Parathyroid adenoma (tissue), 2 donors: ENCODE measurements around the gene PIGS.

ENCODE experiments used
- H2AFZ ChIP-seq: fragments of 300-600 bp; sonication (generic); one replicate; pipeline ENCODE4 v1.7.0; 2017; ENCODE audit warnings: antibody characterized with exemption, mild to moderate bottlenecking
- H3K27ac ChIP-seq: fragments of 300-600 bp; sonication (generic); one replicate; pipeline ENCODE4 v1.7.0; 2017
- H3K27me3 ChIP-seq: fragments of 300-600 bp; sonication (generic); one replicate; pipeline ENCODE4 v1.7.0; 2017; ENCODE audit warnings: low read length; ENCODE audit not compliant: control insufficient read depth, insufficient read depth
- H3K36me3 ChIP-seq: fragments of 300-600 bp; sonication (generic); one replicate; pipeline ENCODE4 v1.7.0; 2017; ENCODE audit warnings: low read length; ENCODE audit not compliant: control insufficient read depth, insufficient read depth
- H3K4me1 ChIP-seq: fragments of 300-600 bp; sonication (generic); one replicate; pipeline ENCODE4 v1.7.0; 2017; ENCODE audit warnings: control low read depth
- H3K4me2 ChIP-seq: fragments of 300-600 bp; sonication (generic); one replicate; pipeline ENCODE4 v1.7.0; 2017; ENCODE audit warnings: low read length
- H3K4me3 ChIP-seq: fragments of 300-600 bp; sonication (generic); one replicate; pipeline ENCODE4 v1.7.0; 2017; ENCODE audit warnings: low read depth, low read length
- H3K79me2 ChIP-seq: fragments of 300-600 bp; sonication (generic); one replicate; pipeline ENCODE4 v1.7.0; 2017; ENCODE audit warnings: control low read depth
- H3K9ac ChIP-seq: fragments of 300-600 bp; sonication (generic); one replicate; pipeline ENCODE4 v1.7.0; 2017; ENCODE audit warnings: mild to moderate bottlenecking
- H3K9me3 ChIP-seq: fragments of 300-600 bp; sonication (generic); one replicate; pipeline ENCODE4 v1.7.0; 2017; ENCODE audit warnings: low read length; ENCODE audit not compliant: control insufficient read depth
- CTCF ChIP-seq: fragments of 300-600 bp; sonication (generic); IDR thresholded peaks from one replicate; pipeline ENCODE4 v1.7.0; 2017; ENCODE audit warnings: antibody characterized with exemption, mild to moderate bottlenecking
- donor health status: primary hyperparathyroidism.

The PIGS gene

GRCh38 chr17:28580959-28581358, 9.6 kb upstream of the PIGS start:
- TF ChIP-seq CTCF, result no peak
- no peak overlapping the region for H2AFZ ChIP-seq
- no peaks in the 10 kb centered on the region for H3K9me3 ChIP-seq
- no peak overlapping the region for H3K4me3 ChIP-seq
- no peak overlapping the region for H3K27ac ChIP-seq
- H3K4me2 ChIP-seq, result no peak overlapping the region
- H3K27me3 ChIP-seq, result no peaks in the 10 kb centered on the region
- H3K9ac ChIP-seq, result no peak overlapping the region
- H3K4me1 ChIP-seq, result no peaks in the 10 kb centered on the region
- H3K79me2 ChIP-seq, result no peaks in the 10 kb centered on the region
- no peaks in the 10 kb centered on the region for H3K36me3 ChIP-seq

DNA sequence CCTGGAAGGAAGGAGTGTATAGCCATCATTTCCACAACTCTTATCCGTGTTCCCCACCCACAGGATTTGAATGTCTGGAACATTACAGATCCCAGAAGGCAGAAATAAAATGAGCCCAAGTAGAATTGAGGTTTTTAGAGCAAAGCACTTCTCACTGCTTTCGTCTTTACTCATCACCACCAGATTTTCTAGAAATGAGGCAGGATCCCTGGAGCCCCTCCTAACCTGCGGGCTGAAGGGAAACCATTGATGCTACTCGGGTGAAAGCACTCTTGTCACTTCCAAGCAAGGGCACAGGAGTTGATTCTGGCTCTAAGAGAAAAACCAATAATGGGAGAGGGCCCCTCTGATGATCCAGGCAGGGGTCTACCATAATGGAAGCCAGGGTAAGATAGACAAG, 8.2 kb upstream of the PIGS start:
- H3K4me2 ChIP-seq, result no peak overlapping the region
- no peaks in the 10 kb centered on the region for H3K36me3 ChIP-seq
- H3K9ac ChIP-seq, result no peak overlapping the region

GRCh38 chr17:28578246-28579195, 7.2 kb upstream of the PIGS start:
- Histone ChIP-seq H2AFZ (no peak overlapping the region), H3K9ac (no peak overlapping the region), H3K36me3 (no peaks in the 10 kb centered on the region), H3K4me3 (no peak overlapping the region), H3K79me2 (no peaks in the 10 kb centered on the region), H3K27ac (no peak overlapping the region), H3K9me3 (no peaks in the 10 kb centered on the region), H3K4me1 (no peaks in the 10 kb centered on the region), H3K4me2 (no peak overlapping the region), H3K27me3 (no peaks in the 10 kb centered on the region)
- TF ChIP-seq CTCF, result no peak

More for the DNA sequence above, 8.2 kb upstream of the PIGS start:
- H3K4me3 ChIP-seq, result no peak overlapping the region
- no peaks in the 10 kb centered on the region for H3K4me1 ChIP-seq
- H3K27ac ChIP-seq, result no peak overlapping the region
- no peaks in the 10 kb centered on the region for H3K79me2 ChIP-seq
- H3K27me3 ChIP-seq, result no peaks in the 10 kb centered on the region
- TF ChIP-seq CTCF, result no peak
- H2AFZ ChIP-seq, result no peak overlapping the region
- H3K9me3 ChIP-seq, result no peaks in the 10 kb centered on the region

- Histone ChIP-seq H3K4me1 (no peaks in the 10 kb centered on the region), H3K4me2 (no peak overlapping the region), H2AFZ (no peak overlapping the region), H3K9ac (no peak overlapping the region), H3K36me3 (no peaks in the 10 kb centered on the region), H3K9me3 (no peaks in the 10 kb centered on the region), H3K4me3 (no peak overlapping the region), H3K27me3 (no peaks in the 10 kb centered on the region), H3K27ac (no peak overlapping the region), H3K79me2 (no peaks in the 10 kb centered on the region)
- no peak for TF ChIP-seq CTCF
Measured at GRCh38 chr17:28577466-28577824, 6.1 kb upstream of the PIGS start.
